ENCODE results near the gene CFAP46.
"Not testable (repeated sequence)": the region's sequence is repeated elsewhere in the genome, so short reads cannot be mapped to it uniquely, and the experiment has no call there.

GRCh38 chr10:132931258-132932250 is 10.8 kb downstream of the CFAP46 start:
- TF ChIP-seq, protein P1, sequence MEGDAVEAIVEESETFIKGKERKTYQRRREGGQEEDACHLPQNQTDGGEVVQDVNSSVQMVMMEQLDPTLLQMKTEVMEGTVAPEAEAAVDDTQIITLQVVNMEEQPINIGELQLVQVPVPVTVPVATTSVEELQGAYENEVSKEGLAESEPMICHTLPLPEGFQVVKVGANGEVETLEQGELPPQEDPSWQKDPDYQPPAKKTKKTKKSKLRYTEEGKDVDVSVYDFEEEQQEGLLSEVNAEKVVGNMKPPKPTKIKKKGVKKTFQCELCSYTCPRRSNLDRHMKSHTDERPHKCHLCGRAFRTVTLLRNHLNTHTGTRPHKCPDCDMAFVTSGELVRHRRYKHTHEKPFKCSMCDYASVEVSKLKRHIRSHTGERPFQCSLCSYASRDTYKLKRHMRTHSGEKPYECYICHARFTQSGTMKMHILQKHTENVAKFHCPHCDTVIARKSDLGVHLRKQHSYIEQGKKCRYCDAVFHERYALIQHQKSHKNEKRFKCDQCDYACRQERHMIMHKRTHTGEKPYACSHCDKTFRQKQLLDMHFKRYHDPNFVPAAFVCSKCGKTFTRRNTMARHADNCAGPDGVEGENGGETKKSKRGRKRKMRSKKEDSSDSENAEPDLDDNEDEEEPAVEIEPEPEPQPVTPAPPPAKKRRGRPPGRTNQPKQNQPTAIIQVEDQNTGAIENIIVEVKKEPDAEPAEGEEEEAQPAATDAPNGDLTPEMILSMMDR (conservative IDR thresholded peaks at IDR 0.05; ENCODE audit: low read depth, low read length): not testable (repeated sequence)
- TF ChIP-seq, protein P2, sequence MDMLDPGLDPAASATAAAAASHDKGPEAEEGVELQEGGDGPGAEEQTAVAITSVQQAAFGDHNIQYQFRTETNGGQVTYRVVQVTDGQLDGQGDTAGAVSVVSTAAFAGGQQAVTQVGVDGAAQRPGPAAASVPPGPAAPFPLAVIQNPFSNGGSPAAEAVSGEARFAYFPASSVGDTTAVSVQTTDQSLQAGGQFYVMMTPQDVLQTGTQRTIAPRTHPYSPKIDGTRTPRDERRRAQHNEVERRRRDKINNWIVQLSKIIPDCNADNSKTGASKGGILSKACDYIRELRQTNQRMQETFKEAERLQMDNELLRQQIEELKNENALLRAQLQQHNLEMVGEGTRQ (IDR thresholded peaks at IDR 0.05; ENCODE audit: low read depth, low read length): not testable (repeated sequence)
- TF ChIP-seq POLR2A (IDR thresholded peaks at IDR 0.05; ENCODE audit: low read depth, low read length); MXI1 (IDR thresholded peaks at IDR 0.05; ENCODE audit: borderline replicate concordance, low read depth, low read length): not testable (repeated sequence)
